ENCODE data around the gene SCT.

GRCh38 chr11:635945-636510 lies 9.0 kb upstream of the SCT start:
- no peak for TF ChIP-seq CTCF (IDR thresholded peaks at IDR 0.05; ENCODE audit: poor library complexity, severe bottlenecking)
- TF ChIP-seq TAF1 (IDR thresholded peaks at IDR 0.05; ENCODE audit: low read depth) = no peak
- no peak for TF ChIP-seq EP300 (conservative IDR thresholded peaks at IDR 0.05; ENCODE audit: poor library complexity, severe bottlenecking)
- TF ChIP-seq, protein P1, sequence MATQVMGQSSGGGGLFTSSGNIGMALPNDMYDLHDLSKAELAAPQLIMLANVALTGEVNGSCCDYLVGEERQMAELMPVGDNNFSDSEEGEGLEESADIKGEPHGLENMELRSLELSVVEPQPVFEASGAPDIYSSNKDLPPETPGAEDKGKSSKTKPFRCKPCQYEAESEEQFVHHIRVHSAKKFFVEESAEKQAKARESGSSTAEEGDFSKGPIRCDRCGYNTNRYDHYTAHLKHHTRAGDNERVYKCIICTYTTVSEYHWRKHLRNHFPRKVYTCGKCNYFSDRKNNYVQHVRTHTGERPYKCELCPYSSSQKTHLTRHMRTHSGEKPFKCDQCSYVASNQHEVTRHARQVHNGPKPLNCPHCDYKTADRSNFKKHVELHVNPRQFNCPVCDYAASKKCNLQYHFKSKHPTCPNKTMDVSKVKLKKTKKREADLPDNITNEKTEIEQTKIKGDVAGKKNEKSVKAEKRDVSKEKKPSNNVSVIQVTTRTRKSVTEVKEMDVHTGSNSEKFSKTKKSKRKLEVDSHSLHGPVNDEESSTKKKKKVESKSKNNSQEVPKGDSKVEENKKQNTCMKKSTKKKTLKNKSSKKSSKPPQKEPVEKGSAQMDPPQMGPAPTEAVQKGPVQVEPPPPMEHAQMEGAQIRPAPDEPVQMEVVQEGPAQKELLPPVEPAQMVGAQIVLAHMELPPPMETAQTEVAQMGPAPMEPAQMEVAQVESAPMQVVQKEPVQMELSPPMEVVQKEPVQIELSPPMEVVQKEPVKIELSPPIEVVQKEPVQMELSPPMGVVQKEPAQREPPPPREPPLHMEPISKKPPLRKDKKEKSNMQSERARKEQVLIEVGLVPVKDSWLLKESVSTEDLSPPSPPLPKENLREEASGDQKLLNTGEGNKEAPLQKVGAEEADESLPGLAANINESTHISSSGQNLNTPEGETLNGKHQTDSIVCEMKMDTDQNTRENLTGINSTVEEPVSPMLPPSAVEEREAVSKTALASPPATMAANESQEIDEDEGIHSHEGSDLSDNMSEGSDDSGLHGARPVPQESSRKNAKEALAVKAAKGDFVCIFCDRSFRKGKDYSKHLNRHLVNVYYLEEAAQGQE (IDR thresholded peaks at IDR 0.05; ENCODE audit: borderline replicate concordance) = no peak
- no peak for TF ChIP-seq RAD21 (conservative IDR thresholded peaks at IDR 0.05)
- no peak for TF ChIP-seq MXI1 (conservative IDR thresholded peaks at IDR 0.05; ENCODE audit: poor library complexity, severe bottlenecking)
- TF ChIP-seq POLR2AphosphoS5 (IDR thresholded peaks at IDR 0.05) = no peak
- TF ChIP-seq SMC3 (conservative IDR thresholded peaks at IDR 0.05; ENCODE audit: poor library complexity) = no peak
- no peak for TF ChIP-seq EZH2 (IDR thresholded peaks at IDR 0.05; ENCODE audit: borderline replicate concordance, insufficient read depth, low read length, poor library complexity, severe bottlenecking)

Measured in neural cell (in vitro differentiated cells).